Breast epithelium (tissue), 3 donors: ENCODE measurements around the gene SYNE2.

ENCODE experiments used
- POLR2A ChIP-seq: fragments of 450-650 bp; IDR thresholded peaks from one replicate; pipeline ENCODE4 v1.6.1; 2016; ENCODE audit warnings: antibody characterized with exemption, mild to moderate bottlenecking, moderate library complexity
- POLR2AphosphoS5 ChIP-seq, 3 donors: sonication (generic); formaldehyde crosslinking; IDR thresholded peaks; one replicate each; pipeline ENCODE4 v1.6.1; 2017; ENCODE audit warnings: antibody characterized with exemption in 3 of 3
- TF ChIP-seq, protein P1 (sequence below), 3 donors: fragments of 450-650 bp; IDR thresholded peaks; one replicate each; pipeline ENCODE4 v1.5.1; 2016 to 2017; ENCODE audit warnings: antibody characterized with exemption in 3 of 3, mild to moderate bottlenecking in 3 of 3, moderate library complexity in 3 of 3

DNA sequence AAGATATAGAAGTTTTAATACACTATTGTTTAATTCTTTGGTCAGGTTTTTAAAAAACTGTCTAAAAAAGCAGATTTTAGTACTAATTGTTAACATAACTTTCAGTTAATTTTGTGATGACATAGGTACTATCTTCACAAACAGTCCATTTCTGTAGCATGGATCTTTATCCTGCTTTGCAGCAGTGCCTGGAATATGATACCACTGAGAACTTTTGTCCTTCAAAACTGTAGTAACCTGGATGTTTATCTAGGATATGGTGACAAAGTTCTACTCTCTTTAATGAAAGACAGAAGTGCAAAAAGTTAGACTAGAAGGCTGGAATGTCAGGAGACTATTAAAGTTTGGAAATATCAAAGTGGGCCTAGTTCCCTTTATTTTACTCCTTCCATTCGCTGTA, 159.9 kb downstream of the SYNE2 start:
- TF ChIP-seq, protein P1, sequence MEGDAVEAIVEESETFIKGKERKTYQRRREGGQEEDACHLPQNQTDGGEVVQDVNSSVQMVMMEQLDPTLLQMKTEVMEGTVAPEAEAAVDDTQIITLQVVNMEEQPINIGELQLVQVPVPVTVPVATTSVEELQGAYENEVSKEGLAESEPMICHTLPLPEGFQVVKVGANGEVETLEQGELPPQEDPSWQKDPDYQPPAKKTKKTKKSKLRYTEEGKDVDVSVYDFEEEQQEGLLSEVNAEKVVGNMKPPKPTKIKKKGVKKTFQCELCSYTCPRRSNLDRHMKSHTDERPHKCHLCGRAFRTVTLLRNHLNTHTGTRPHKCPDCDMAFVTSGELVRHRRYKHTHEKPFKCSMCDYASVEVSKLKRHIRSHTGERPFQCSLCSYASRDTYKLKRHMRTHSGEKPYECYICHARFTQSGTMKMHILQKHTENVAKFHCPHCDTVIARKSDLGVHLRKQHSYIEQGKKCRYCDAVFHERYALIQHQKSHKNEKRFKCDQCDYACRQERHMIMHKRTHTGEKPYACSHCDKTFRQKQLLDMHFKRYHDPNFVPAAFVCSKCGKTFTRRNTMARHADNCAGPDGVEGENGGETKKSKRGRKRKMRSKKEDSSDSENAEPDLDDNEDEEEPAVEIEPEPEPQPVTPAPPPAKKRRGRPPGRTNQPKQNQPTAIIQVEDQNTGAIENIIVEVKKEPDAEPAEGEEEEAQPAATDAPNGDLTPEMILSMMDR (IDR thresholded peaks at IDR 0.05) = no peak
- no peak for TF ChIP-seq POLR2A
- TF ChIP-seq POLR2AphosphoS5 (IDR thresholded peaks at IDR 0.05) = no peak
